ENCODE measurements around the gene ACSM6.

DNA sequence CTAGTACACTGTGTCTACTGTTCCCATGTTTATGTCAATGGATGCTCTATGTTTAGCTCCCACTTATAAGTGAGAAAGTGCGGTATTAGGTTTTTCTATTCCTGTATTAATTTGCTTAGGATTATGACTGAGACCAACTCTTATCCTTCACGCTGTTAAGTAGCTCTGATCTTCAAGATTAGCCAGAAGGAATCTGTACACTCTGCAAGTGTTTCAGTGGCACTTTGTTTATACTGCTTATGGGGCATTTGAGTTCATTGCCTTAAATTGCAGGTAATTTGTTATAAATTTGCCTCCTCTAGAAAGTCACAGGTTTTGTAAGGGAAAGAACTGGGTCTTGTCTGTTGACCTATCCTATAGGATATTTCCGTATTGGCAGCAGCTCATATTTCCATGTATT, 6.4 kb upstream of the ACSM6 start:
- TF ChIP-seq, protein P1, sequence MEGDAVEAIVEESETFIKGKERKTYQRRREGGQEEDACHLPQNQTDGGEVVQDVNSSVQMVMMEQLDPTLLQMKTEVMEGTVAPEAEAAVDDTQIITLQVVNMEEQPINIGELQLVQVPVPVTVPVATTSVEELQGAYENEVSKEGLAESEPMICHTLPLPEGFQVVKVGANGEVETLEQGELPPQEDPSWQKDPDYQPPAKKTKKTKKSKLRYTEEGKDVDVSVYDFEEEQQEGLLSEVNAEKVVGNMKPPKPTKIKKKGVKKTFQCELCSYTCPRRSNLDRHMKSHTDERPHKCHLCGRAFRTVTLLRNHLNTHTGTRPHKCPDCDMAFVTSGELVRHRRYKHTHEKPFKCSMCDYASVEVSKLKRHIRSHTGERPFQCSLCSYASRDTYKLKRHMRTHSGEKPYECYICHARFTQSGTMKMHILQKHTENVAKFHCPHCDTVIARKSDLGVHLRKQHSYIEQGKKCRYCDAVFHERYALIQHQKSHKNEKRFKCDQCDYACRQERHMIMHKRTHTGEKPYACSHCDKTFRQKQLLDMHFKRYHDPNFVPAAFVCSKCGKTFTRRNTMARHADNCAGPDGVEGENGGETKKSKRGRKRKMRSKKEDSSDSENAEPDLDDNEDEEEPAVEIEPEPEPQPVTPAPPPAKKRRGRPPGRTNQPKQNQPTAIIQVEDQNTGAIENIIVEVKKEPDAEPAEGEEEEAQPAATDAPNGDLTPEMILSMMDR (IDR thresholded peaks at IDR 0.05): no peak
- no peak for TF ChIP-seq POLR2AphosphoS5 (IDR thresholded peaks at IDR 0.05)
